Measurements from ENCODE around the gene BGN.

GRCh38 chrX:153475271-153475670, 19.5 kb upstream of the BGN start:
- TF ChIP-seq CTCF (tag by site-specific recombination; IDR thresholded peaks at IDR 0.05) (no peak), ZNF350 (tag by site-specific recombination; IDR thresholded peaks at IDR 0.05) (no peak), ZNF677 (tag by site-specific recombination; IDR thresholded peaks at IDR 0.05) (no peak)
